Measurements from ENCODE around the gene PER1. TPM values are rescaled to one million over a fixed set of nuclear protein-coding genes. Genes with fewer than 3 reads are reported as not detected.

PER1 gene
- total and polyA plus RNA-seq, 2 of the 13 experiments (the other 11 are each of a cell fraction or from before 2014, with no cell fraction given), result 2.6 to 3.6 TPM

GRCh38 chr17:8125154-8125946 is 26.9 kb downstream of the PER1 start (continued):
- TF ChIP-seq SP5 (CRISPR knock-in tag; IDR thresholded peaks at IDR 0.05; ENCODE audit: borderline replicate concordance, low read depth) (peak; percentile 17; the same call in 1 of the 2 replicates), FOXK2 (IDR thresholded peaks at IDR 0.05) (no peak), ATRX (CRISPR knock-in tag; IDR thresholded peaks at IDR 0.05; ENCODE audit: borderline replicate concordance) (no peak), ATF4 (CRISPR knock-in tag; IDR thresholded peaks at IDR 0.05) (no peak), MTA3 (CRISPR knock-in tag; IDR thresholded peaks at IDR 0.05) (no peak), MBNL3 (CRISPR knock-in tag; conservative IDR thresholded peaks at IDR 0.05) (no peak), GABPB1 (CRISPR knock-in tag; IDR thresholded peaks at IDR 0.05) (peak; percentile 24), PRPF4 (IDR thresholded peaks at IDR 0.05; ENCODE audit: low read depth, low read length, poor library complexity, severe bottlenecking) (peak; percentile 20), STAG1 (CRISPR knock-in tag; IDR thresholded peaks at IDR 0.05) (no peak), KLF9 (CRISPR knock-in tag; IDR thresholded peaks at IDR 0.05; ENCODE audit: low read depth) (no peak), SAFB2 (CRISPR knock-in tag; IDR thresholded peaks at IDR 0.05; ENCODE audit: borderline replicate concordance, low read depth) (no peak), KLF12 (CRISPR knock-in tag; IDR thresholded peaks at IDR 0.05; ENCODE audit: borderline replicate concordance) (no peak), HES4 (CRISPR knock-in tag; IDR thresholded peaks at IDR 0.05; ENCODE audit: borderline replicate concordance) (no peak), RAD21 (CRISPR knock-in tag; IDR thresholded peaks at IDR 0.05) (no peak), IKZF4 (CRISPR knock-in tag; IDR thresholded peaks at IDR 0.05; ENCODE audit: borderline replicate concordance, low read depth, not compliant biosample characterization) (no peak), KLF11 (CRISPR knock-in tag; IDR thresholded peaks at IDR 0.05) (no peak), ZBTB21 (CRISPR knock-in tag; IDR thresholded peaks at IDR 0.05) (no peak), TCF12 (IDR thresholded peaks at IDR 0.05) (no peak), TCF12 (CRISPR knock-in tag; IDR thresholded peaks at IDR 0.05) (no peak), FOSL2 (CRISPR knock-in tag; IDR thresholded peaks at IDR 0.05) (peak; percentile 27; the same call in 1 of the 2 replicates), MXD1 (CRISPR knock-in tag; IDR thresholded peaks at IDR 0.05) (0 out of 2 replicates have a peak, but pooled peaks have one; percentile 49), CAMTA2 (CRISPR knock-in tag; IDR thresholded peaks at IDR 0.05; ENCODE audit: borderline replicate concordance) (no peak), ZNF704 (CRISPR knock-in tag; IDR thresholded peaks at IDR 0.05; ENCODE audit: borderline replicate concordance) (no peak), NRL (CRISPR knock-in tag; IDR thresholded peaks at IDR 0.05; ENCODE audit: borderline replicate concordance) (no peak), FUBP1 (CRISPR knock-in tag; IDR thresholded peaks at IDR 0.05; ENCODE audit: borderline replicate concordance) (no peak)

All from HepG2 (cell line).